ENCODE data around the gene ZSCAN10.

GRCh38 chr16:3085868-3086595, 13.1 kb downstream of the ZSCAN10 start:
- TF ChIP-seq CTCF (conservative IDR thresholded peaks at IDR 0.05; ENCODE audit: low read length) (no peak), EZH2phosphoT487 (IDR thresholded peaks at IDR 0.05; ENCODE audit: borderline replicate concordance) (no peak)

Measured in Loucy (cell line).